GM21786 (cell line): ENCODE results near the gene FAM180B.
"Not testable (repeated sequence)": the region's sequence is repeated elsewhere in the genome, so short reads cannot be mapped to it uniquely, and the experiment has no call there.

Experiments
- ATAC-seq: cut with Tn5 transposase; IDR thresholded peaks from one replicate; pipeline ENCODE4 v1.9.1; 2021; ENCODE audit not compliant: unreplicated experiment

FAM180B gene

GRCh38 chr11:47586098-47586855 is at the start of gene FAM180B:
Gene FAM180B, plus strand, starts transcription at chr11:47586678. Its CDS starts 91 bp downstream, at chr11:47586769.
- no peak for ATAC-seq

GRCh38 chr11:47536915-47537314 is 49.6 kb upstream of the FAM180B start:
- no peak for ATAC-seq

GRCh38 chr11:47538741-47539565 is 47.5 kb upstream of the FAM180B start:
- ATAC-seq: no peak

- no peak for ATAC-seq
These were observed 46.8 kb upstream of the FAM180B start for GRCh38 chr11:47539681-47540039.

- no peak for ATAC-seq
These were observed 45.4 kb upstream of the FAM180B start for GRCh38 chr11:47541070-47541469.

- no peak for ATAC-seq
These were observed 41.2 kb upstream of the FAM180B start for GRCh38 chr11:47545298-47545697.

- not testable (repeated sequence) for ATAC-seq
These were observed 40.2 kb upstream of the FAM180B start for GRCh38 chr11:47546274-47546673.

- ATAC-seq: no peak
These were observed 36.0 kb upstream of the FAM180B start for GRCh38 chr11:47550288-47551047.

- no peak for ATAC-seq
These were observed 35.4 kb upstream of the FAM180B start for GRCh38 chr11:47551086-47551485.

- ATAC-seq: no peak
These were observed 34.4 kb upstream of the FAM180B start for GRCh38 chr11:47552056-47552565.

GRCh38 chr11:47552566-47553405 is 33.7 kb upstream of the FAM180B start, which contains the start of gene CELF1:
Gene CELF1, minus strand, starts transcription at chr11:47553132. Its CDS starts 53,609 bp downstream, at chr11:47499523.
- peak; percentile 86 for ATAC-seq

- ATAC-seq: peak; percentile 23
These were observed 33.1 kb upstream of the FAM180B start for GRCh38 chr11:47553406-47553743.

- ATAC-seq: not testable (repeated sequence)
These were observed 29.5 kb upstream of the FAM180B start for GRCh38 chr11:47557004-47557403.

GRCh38 chr11:47558695-47559094 is 27.8 kb upstream of the FAM180B start:
- no peak for ATAC-seq

GRCh38 chr11:47560426-47560825 is 26.1 kb upstream of the FAM180B start:
- no peak for ATAC-seq

GRCh38 chr11:47562393-47562792 is 24.1 kb upstream of the FAM180B start:
- not testable (repeated sequence) for ATAC-seq

- ATAC-seq: not testable (repeated sequence)
These were observed 22.1 kb upstream of the FAM180B start for GRCh38 chr11:47564366-47564765.

GRCh38 chr11:47564933-47565339 is 21.5 kb upstream of the FAM180B start:
- ATAC-seq: peak; percentile 2

- peak; percentile 87 for ATAC-seq
These were observed 20.9 kb upstream of the FAM180B start, which contains the start of gene PTPMT1 for GRCh38 chr11:47565340-47566148. Gene PTPMT1, plus strand, starts transcription at chr11:47565599. Its CDS starts 24 bp downstream, at chr11:47565623.
